Lung (tissue), 12 donors: Measurements from ENCODE around the gene PARD3B. TPM values are rescaled to one million over a fixed set of nuclear protein-coding genes. Genes with fewer than 3 reads are reported as not detected.

Experiments used
- ATAC-seq: fragments of 200-7000 bp; cut with Tn5 transposase; one replicate; pipeline ENCODE4 v1.9.1; 2020; ENCODE audit warnings: moderate number of reproducible peaks; ENCODE audit not compliant: insufficient read depth, low FRiP score
- DNase-seq, 3 donors: peaks; one replicate each; pipeline ENCODE4 v3.0.0-alpha.2; 2013 to 2017
- H3K27ac ChIP-seq, 2 donors: one replicate each; pipeline ENCODE4 v1.5.1; 2013; ENCODE audit warnings: mild to moderate bottlenecking in 2 of 2, moderate library complexity in 2 of 2, control low read depth in 1 of 2, inconsistent platforms in 1 of 2, low read depth in 1 of 2, low read length in 1 of 2
- H3K27me3 ChIP-seq, 3 donors: one replicate each; pipeline ENCODE4 v1.5.1; 2013; ENCODE audit warnings: low read length in 2 of 3; ENCODE audit not compliant: control insufficient read depth in 3 of 3, insufficient read depth in 3 of 3
- H3K36me3 ChIP-seq, 4 donors: one replicate each; pipeline ENCODE4 v1.5.1; 2013; ENCODE audit warnings: low read length in 4 of 4, mild to moderate bottlenecking in 1 of 4, moderate library complexity in 1 of 4; ENCODE audit not compliant: control insufficient read depth in 4 of 4, insufficient read depth in 4 of 4
- H3K4me1 ChIP-seq, 5 donors: one replicate each; pipeline ENCODE4 v1.5.1; 2013; ENCODE audit warnings: low read length in 5 of 5, mild to moderate bottlenecking in 2 of 5, moderate library complexity in 1 of 5; ENCODE audit not compliant: control insufficient read depth in 5 of 5, insufficient read depth in 5 of 5
- H3K4me3 ChIP-seq: one replicate; pipeline ENCODE4 v1.5.1; 2013; ENCODE audit warnings: mild to moderate bottlenecking, control low read depth, moderate library complexity
- H3K9ac ChIP-seq, 2 donors: one replicate each; pipeline ENCODE4 v1.5.1; 2013; ENCODE audit warnings: low read length in 2 of 2, control low read depth in 1 of 2; ENCODE audit not compliant: insufficient read depth in 1 of 2
- H3K9me3 ChIP-seq, 4 donors: one replicate each; pipeline ENCODE4 v1.5.1; 2013; ENCODE audit warnings: low read length in 3 of 4, mild to moderate bottlenecking in 1 of 4, moderate library complexity in 1 of 4; ENCODE audit not compliant: control insufficient read depth in 4 of 4, insufficient read depth in 3 of 4
- CTCF ChIP-seq: IDR thresholded peaks from 2 replicates; pipeline ENCODE4 v1.5.1; 2012; ENCODE audit warnings: mild to moderate bottlenecking; ENCODE audit errors: control extremely low read depth, extremely low read depth
- WGBS, 2 donors: extraction: QIAGEN DNeasy Blood & Tissue Kit; methylation state at CpG; one replicate each; pipeline ENCODE4 v1.1.7; 2013; 5-methylcytosine and 5-hydroxymethylcytosine counted together
- polyA plus RNA-seq, 2 donors: library from polyadenylated mRNA; stranded (reverse); fragments of 200-250 nt; gene quantifications; one replicate each; pipeline ENCODE4 v1.2.1, GENCODE V29; 2013
- total RNA-seq, 2 donors: library from RNA; depleted of rRNA in 1 of 2; stranded (reverse); fragments of >200 nt in 1 of 2; gene quantifications; one replicate each; pipeline ENCODE4 v1.2.1, GENCODE V29; 2014 to 2021
- donor health status: control.
- donor health status: control.
- donor health status: Bipolar disorder and iron deficiency.
- donor health status: healthy.
- donor health status: DM: yes; HTN: yes; CAD: no.

PARD3B gene
- total and polyA plus RNA-seq, 4 donors: 2.4 to 38.7 (median 17.1) TPM

DNA sequence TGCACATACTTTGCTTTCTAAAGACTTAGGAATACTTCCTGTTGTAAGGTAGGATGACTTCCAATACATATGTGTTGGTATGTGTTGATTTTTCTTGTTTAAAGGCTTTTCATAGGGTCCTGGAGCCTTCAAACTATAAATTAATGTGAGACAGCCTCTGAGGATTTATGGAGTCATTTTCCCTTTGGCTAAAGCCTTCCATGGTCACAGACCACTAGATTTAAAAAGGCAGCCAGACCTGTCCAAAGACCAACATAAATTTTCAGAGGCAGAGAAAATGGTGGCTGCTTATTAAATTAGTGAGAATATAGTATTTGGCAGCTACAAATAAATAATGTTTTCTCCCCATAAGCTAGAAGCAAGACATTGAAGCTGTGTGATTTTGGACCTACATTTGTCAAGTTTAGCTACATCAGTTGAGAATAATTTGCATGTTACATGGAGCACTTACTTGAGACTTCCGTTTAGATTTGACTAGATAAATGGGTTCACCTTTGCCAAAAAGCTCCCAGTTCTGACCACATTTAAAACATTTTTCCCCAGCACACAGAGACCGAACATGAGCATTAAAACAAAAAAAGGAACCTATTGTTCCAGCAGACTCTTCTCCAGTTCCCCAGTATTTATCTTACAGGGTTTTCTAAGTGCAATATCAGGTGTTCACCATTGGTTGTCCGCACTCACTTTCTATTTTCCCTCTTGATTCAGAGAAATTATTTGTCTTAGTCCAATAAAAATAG, 402.9 kb downstream of the PARD3B start:
- no peaks in the 10 kb centered on the region for H3K27me3 ChIP-seq
- H3K4me3 ChIP-seq: no peak overlapping the region
- WGBS, 2 donors: 58 to 73% methylated on average over 3 of the region's 3 CpGs
- DNase-seq (no peak), ATAC-seq (no peak)
- H3K9me3 ChIP-seq: peaks cover 0 to 8% (median 3%) of the 10 kb centered on the region in 4 donors
- H3K36me3 ChIP-seq: peaks cover 0 to 3% (median 0%) of the 10 kb centered on the region in 4 donors
- H3K27ac ChIP-seq: no peak overlapping the region
- no peak for TF ChIP-seq CTCF
- H3K9ac ChIP-seq: no peak overlapping the region
- no peaks in the 10 kb centered on the region for H3K4me1 ChIP-seq

GRCh38 chr2:204948822-204949221, 403.5 kb downstream of the PARD3B start:
- no peak for DNase-seq
- Histone ChIP-seq H3K36me3 (peaks cover 0 to 3% (median 0%) of the 10 kb centered on the region in 4 donors), H3K4me3 (no peak overlapping the region), H3K27me3 (no peaks in the 10 kb centered on the region), H3K9me3 (peaks cover 0 to 8% (median 3%) of the 10 kb centered on the region in 4 donors), H3K27ac (no peak overlapping the region), H3K9ac (no peak overlapping the region), H3K4me1 (no peaks in the 10 kb centered on the region)
- no peak for ATAC-seq
- TF ChIP-seq CTCF: no peak
- 81 to 94% methylated on average over 1 of the region's 1 CpG for WGBS, 2 donors

GRCh38 chr2:204950695-204951346, 405.5 kb downstream of the PARD3B start:
- TF ChIP-seq CTCF: no peak
- H3K4me3 ChIP-seq: no peak overlapping the region
- no peaks in the 10 kb centered on the region for H3K9me3 ChIP-seq
- DNase-seq (no peak), ATAC-seq (no peak)
- no peak overlapping the region for H3K9ac ChIP-seq
- no peaks in the 10 kb centered on the region for H3K4me1 ChIP-seq
- 93 to 94% methylated on average over 2 of the region's 2 CpGs for WGBS, 2 donors
- no peaks in the 10 kb centered on the region for H3K27me3 ChIP-seq
- peaks cover 0 to 3% (median 0%) of the 10 kb centered on the region in 4 donors for H3K36me3 ChIP-seq
- no peak overlapping the region for H3K27ac ChIP-seq
